Measurements from ENCODE around the gene FKBP1A.
A peak's percentile ranks its signal among the peaks of the same experiment; 100 is the strongest.
"Not testable (repeated sequence)": the region's sequence is repeated elsewhere in the genome, so short reads cannot be mapped to it uniquely, and the experiment has no call there.

The FKBP1A gene

DNA sequence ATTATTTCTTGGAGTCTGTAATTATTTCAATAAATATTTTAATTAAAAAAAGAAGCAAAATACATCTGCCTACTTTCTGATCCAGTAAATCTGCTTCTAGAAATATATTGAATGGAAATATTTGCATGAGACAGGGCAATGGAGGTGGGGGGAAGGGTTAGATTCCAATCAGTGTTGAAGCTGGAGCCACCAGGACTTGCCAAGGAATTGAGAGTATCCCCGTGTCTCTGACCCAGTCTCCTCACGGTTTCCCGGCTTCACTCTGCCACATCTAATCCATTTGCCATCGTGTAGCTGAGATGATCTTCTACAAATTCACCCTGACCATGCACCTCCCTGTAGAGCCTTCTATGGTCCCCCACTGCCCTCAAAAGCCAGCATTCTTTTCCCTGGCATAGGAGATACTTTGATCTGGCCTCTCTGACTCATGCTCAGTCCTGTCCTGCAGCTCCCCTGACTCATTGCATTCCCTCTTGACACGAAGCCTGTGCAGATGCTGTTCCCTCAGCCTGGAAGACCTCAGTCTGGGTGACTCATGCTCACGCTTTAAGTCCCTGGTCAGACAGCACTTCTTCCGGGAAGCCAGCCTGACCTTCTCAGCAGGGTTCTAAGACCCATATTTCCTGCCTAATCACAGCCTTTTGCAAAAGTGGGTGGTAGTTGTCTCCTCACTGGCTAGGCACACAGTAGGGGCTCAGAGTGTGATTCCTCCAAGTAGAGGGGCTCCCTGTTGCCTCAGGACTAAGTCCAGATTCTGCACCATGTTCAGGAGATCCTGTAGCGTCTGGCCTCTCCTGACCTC lies 23.0 kb upstream of the FKBP1A start:
- DNase-seq (ENCODE audit: low spot score): no peak

DNA sequence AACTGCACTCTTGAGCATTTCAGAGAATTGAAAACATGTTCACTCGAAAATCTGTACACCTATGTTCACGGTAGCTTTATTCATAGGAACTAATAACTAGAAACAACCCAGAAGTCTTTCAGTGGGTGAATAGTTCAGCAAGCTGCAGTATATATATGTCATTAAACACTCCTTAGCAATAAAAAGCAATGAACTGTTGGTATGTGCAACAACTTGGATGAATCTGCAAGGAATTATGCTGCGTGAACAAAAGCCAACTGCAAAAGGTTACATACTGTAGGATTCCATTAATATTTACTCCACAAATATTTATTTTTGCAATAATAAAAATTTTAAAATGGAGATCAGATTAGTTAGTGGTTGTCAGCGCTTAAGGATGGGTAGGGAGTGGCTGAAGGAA lies 22.1 kb upstream of the FKBP1A start:
- no peak for DNase-seq (ENCODE audit: low spot score)

DNA sequence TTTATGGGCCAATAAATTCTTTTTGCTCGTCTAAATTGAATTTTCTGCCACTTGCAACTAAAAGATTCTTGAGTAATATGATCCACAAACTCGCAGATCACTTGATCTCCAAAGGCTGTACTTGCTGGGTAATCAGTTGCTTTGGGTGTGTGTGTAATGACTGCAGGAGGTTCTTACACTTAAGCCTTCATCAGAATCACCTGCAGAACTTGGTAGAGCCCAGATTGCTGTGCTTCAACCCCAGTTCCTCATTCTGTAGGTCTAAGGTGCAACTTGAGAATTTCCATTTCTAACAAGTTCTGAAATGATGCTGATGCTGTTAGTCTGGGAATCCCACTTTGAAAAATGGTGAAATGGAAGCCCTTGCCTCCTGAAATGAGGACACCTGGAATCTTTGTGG lies 12.9 kb upstream of the FKBP1A start:
- DNase-seq (ENCODE audit: low spot score): no peak

DNA sequence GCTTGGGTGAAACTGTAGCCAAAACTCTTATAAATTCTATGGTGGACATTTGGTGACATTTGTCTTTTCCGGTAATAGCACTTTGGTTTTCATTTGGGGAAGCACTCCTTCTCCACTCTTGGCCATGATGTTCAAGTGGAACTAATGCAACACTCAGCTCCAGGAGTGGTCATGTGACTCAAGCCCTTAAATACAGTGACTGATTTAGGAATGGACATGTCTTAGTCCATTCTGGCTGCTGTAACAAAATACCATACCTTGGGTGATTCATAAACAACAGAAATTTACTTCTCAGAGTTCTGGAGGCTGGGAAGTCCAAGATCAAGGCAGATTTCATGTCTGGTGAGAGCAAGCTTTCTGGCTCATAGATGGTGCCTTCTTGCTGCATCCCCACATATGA lies 10.8 kb upstream of the FKBP1A start:
- DNase-seq (ENCODE audit: low spot score): no peak

DNA sequence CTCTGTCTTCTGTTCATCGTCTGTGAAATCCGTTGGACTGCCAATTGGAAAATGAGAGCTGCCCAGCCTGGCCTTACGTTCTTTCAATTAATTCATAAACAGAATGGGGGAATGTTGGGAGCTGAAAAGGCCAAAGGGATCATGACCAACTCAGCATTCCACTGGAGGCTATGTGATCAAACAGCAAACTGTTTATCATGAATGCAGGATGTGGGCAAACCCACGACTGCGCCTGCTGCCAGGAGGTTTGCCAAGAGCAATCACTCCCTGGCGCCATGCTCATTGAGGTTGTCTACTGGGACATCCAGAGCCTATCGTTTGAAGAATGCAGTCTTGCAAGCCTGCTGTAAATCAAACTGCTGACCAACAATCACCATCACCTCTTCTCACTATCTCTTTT lies 9.3 kb upstream of the FKBP1A start:
- DNase-seq (ENCODE audit: low spot score): no peak

DNA sequence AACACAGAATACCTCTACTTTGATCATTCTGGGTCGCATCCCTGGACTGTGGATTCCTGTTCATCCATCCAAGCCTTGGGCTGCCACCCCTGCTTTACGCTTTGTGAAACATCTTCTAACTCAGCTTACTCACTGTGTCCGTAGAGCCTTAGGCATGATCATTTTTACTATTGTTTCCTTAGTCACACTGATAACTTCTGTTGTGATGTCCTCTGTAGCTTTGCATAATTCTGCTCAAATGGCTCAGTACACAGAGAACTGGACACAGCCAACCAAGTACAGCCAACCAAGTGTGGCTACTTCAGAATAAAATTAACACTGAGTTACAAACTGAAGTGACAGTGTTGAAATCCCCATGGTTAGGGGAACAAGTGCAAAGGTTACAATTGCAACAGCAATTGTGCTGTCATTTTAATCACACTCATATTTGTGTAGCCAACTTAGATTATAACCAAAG lies 8.6 kb upstream of the FKBP1A start:
- DNase-seq (ENCODE audit: low spot score): no peak

DNA sequence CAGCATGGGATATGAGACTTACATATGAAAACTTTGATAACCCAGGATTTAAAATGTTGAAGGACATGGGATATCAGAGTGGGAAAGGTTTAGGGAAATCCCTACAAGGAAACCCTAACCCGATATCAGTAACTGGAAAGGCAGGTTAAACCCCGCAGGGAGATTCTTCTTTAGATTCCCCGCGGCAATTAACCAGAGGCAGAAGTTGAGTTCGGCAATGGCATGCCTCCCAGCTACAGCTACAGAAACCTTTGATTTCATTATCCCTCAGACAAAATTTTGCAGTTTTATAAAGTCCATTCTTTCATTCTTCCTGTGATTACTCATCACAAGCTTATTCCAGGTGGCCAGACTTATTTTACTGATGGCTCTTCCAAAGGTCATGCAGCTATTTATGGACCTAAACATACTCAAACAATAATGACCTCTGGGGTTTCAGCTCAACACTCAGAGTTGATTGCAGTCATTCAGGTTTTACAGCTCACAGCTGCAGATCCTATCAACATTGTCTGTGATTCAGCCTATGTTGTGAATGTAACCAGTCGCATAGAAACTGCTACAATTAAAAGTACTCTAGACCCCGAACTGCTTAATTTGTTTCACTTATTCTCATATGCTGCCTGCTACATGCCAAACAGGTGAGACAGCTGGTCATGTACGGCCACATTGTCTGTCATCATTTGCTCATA lies 7.0 kb upstream of the FKBP1A start:
- DNase-seq (ENCODE audit: low spot score): not testable (repeated sequence)

DNA sequence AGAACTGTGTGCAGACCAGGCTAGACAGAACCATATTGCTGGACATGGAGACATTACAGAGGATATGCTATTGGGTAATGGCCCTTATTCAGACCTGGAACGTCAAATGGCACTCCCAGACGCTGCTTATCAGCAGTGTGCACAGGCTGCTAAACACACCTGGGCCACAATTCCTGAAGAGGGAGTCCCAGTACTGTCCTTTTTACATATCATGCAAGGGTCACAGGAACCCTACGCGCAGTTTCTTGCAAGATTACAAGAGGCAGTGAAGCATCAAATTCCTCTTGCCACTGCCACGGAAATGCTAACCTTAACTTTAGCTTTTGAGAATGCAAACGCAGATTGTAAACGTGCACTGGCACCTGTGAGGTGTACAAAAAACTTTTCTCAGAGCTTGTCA lies 5.3 kb upstream of the FKBP1A start:
- DNase-seq (ENCODE audit: low spot score): not testable (repeated sequence)

DNA sequence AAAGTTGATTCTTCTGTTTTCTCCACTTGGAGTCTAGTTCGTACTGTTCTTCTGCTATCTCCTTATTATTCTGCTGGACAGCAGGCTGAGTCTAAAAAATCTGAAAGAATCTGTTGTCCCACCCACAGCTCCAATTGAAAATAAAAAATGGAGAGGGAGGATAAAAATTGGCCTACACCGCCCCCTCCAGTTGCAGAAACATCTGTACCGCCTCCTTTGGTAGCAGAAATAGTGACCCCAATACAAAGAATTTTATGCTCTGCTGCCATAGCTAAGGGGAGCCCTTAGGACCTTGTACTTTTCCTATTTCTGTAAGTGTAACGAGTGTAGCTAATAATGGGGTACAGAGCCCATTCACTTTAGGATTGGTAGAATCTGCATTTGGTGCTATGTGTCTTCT lies 4.9 kb upstream of the FKBP1A start:
- DNase-seq (ENCODE audit: low spot score): no peak

DNA sequence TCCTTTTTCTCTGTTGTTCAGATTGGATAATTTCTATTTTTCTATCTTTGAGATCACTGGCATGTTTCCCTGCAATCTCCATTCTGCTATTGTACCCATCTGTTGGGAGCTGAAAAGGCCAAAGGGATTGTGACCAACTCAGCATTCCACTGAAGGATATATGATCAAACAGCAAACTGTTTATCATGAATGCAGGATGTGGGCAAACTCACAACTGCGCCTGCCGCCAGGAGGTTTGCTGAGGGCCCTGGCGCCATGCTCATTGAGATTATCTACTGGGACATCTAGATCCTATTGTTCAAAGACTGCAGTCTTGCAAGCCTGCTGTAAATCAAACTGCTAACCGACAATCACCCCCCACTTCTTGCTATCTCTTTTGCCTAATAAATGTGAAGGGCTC lies 3.8 kb upstream of the FKBP1A start:
- no peak for DNase-seq (ENCODE audit: low spot score)

DNA sequence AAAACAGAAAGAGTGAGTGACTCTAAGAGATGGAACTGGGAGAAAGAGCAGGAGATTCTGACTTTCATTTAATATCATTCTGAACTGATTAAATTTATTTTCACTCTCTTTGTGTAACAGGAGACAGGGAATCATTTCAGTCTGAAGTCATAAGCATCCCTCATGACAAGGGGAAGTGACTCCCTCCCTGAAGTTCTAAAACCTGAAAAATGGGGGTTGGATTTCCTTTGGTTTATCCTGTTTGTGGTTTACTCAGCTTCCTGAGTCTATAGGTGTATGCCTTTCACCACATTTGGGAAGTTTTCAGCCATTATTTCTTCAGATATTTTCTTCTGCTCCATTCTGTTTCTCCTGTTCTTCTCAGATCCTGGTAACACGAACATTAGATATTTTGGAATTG lies 3.4 kb upstream of the FKBP1A start:
- no peak for DNase-seq (ENCODE audit: low spot score)

DNA sequence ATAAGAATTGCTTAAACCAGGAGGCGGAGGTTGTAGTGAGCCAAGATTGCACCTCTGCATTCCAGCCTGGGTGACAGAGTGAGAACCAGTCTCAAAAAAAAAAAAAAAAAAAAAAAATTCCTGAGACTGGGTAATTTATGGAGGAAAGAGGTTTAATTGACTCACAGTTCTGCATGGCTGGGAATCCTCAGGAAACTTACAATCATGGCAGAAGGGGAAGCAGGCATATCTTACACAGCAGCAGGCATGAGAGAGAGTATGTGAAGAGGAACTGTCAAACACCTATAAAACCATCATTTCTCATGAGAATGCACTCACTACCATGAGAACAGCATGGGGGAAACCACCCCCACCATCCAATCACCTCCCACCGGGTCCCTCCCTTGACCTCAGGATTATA lies 1.8 kb upstream of the FKBP1A start:
- DNase-seq (ENCODE audit: low spot score): no peak

DNA sequence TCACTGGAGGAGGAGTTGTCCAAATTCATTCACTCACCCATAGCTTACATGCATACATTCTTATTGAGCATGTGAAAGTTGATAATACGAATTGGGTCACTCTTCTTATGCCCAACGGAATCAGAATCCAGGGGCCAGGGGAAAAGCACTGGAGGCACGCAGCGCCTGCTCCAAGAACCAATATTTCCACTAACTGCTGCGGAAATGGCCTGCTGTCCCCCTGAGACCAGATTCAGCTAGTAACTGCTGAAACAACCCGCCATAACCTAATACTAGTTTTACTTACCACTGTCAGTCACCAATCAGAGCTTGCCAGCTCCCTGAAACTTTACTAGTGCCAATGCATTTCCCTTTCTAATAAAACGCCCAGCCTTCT lies 641 bp upstream of the FKBP1A start:
- DNase-seq (ENCODE audit: low spot score): no peak

DNA sequence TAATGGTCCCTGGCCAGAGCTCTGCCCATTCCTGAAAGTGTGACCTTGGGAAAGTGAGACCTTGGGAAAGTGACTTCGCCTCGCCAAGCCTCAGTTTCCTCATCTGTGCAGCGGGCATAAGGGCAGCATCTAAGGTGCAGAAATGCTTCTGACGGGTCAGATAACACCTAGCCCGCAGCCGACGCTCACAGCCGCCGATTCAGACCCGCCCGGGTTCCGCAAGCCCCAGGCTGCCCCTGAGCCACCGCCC lies 486 bp downstream of the FKBP1A start:
- DNase-seq (ENCODE audit: low spot score): peak; percentile 23

DNA sequence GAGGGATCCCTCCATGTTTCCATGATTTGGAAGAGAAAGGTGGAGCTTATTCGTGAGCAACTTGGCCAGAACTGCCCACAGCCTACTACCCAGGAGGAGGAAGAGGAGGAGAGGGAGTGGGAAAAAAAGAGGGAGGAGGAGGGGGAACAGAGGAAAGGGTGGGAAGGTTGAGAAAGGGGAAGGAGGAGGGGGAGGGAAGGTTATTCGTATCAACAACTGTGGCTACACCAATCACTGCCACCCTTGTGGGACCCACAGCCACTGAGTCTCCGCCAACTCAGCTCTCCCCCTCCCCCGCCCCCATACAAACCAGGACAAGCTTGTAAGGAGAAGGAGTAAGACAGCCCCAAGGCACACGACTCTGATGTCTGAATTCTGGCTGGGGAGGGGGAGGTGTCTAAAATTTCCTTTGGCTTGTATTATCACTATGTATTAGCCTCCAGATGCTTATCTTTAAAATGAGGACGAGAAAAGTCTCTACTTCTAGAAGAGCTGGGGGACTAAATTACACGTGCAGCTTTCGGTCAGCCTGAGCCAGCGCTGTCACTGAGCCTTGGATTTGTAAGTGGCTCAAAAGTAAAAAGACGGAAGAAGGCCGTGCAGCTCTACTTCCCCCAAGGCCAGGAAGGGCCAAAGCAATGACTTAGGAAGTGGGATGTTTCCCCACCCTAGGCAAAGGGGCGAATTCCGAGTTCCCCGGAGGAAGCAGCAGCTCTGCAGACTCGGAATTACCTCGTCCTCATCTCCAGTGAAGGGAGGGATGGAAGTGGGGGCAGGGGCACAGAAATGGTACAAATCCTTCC lies 1.0 kb downstream of the FKBP1A start:
- DNase-seq (ENCODE audit: low spot score): no peak

DNA sequence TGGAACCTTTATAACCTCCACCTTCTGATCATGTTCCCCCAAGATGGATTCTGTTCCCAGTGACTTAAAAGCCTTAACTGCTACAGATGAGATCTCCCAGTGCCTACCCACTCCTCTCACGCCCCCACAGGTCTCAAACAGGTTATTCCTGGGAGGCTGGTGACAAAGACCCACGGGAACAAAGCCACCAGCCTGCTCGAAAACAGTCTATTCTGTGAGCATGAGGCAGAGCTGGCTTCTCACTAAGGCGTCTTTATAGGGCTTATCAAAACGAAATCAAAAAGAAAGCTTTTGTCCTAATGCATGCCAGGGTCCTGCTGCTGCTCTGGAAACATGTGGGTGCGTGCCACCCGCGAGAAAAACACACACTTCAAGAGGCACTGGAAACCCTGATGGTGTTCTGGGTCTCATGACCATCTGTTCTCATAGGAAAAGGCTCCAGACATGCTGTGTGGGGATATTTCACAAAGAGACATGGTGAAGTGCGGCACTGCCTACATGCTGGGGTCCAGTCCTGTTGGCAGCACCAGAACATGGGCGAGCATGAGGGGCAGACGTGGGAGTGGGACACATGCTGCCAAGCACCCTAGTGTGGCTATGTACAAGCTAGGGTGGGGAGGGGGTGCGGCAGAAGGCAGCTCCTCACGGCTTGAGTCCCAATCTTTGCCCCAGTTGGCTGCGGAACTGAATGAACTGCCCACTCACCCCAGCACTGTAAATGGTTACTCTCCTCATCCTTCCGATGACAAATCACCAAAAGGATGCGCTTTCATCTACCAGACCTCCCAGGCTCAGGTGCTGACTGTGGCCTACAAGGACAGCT lies 2.1 kb downstream of the FKBP1A start:
- no peak for DNase-seq (ENCODE audit: low spot score)

DNA sequence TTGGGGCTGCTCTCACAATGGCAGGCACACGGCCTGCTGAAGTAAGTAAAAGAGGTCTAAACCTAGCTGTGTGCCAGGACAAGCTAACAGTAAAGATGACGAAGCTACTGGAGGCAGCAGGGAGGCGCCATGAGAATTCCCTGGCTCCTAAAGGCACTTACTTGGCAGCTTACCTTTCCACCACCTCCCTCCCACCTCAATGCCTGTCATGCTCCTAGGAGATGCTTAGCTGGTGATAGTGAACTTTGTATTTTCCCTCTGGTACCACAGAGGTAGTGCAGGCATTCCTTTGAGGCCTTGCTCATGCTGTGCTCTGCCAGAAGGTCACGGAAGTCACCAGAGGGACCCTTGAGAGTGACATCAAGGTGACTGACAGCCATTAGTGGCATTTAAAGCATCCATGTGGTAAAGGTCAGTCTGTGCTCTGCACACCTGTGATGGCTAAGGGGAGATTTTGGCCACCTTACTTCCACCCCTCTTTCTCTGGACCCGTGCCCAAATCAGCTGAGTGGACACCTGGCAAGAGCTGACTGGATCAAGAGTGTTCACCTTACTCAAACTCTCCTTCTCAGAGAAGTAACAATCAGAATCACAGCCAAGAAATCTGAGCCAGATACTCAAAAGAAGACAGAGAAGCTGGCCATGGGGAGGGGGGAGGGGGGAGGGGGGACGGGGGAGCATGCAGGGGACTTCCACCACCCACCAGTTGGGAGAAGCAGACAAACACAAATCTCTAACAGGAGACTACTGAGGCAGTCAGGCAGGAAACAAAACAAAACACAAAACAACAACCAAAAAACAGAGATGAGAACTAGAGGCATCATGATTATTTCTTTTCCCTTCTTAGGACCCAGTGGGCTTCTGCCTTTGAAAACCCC lies 2.9 kb downstream of the FKBP1A start:
- no peak for DNase-seq (ENCODE audit: low spot score)

DNA sequence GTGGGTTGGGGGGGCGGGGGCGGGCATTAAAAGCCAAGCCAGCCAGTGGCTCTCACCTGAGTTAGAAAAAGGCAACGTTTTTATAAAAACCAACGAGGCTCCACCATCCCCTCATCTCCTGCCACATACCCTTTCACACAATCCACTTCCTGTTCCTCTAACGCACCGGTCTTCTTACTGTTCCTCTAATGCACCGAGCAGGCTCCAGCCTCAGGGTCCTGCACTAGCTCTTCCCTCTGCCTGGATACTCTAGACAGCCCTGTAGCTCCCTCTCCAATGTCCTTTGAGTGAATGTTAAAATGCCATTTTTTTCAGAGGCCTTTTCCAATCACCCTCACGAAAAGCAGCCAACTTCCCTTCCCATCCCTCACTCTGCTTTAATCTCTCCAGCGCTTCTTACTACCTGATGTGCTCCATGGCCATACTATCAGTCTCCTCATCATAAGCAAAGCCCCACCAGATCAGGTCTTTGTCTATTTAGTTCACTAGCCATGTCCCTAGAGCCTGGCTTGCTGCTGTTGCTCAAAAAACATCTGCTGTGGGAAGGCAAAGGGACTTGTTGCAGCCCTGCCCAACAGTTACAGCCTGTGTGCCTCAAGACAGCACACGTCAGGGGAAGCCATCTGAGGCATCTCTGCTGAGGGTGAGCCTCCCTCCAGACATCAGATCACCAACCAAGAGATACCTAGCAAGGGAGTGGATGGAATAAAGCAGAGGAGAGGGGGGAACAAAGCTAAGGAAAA lies 3.9 kb downstream of the FKBP1A start:
- DNase-seq (ENCODE audit: low spot score): no peak

DNA sequence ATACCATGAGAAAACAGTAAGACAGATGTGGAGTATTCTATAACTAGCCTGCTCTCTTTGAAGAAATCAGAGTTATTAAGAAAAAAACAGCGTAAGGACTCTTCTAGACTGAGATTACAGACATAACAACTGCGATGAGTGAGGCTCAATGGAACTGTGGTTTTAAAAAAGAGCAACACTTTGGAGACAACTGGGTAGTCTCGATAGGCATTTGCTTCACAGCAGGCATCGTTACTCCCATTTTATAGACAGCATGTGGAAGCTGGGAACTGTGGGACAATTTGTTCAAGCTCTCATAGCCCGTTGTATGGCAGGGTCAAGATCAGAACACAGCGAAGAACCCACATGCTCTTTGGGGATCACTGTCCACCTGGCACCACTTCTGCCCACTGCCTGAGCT lies 4.6 kb downstream of the FKBP1A start:
- no peak for DNase-seq (ENCODE audit: low spot score)

DNA sequence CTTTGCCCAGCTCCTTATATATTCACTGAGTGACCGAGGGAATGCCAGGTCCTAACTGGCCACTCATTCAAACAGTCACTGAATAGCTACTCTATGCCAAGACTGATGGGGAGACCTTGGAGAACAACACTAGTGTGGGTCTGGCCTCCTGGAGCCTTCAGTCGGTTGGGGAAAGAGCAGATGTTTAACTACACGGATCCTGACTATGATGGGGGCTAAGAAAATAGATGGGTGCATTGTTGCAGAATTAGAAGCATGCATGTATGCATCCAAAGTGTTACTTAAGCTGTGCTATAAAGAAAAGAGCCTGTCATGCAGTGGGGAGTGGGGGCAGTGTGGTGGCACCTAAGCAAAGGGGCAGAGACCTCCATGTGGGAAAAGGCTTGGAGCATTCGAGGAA lies 6.5 kb downstream of the FKBP1A start:
- no peak for DNase-seq (ENCODE audit: low spot score)
